ENCODE measurements around the gene MRPL11.
"Not testable (repeated sequence)": the region's sequence is repeated elsewhere in the genome, so short reads cannot be mapped to it uniquely, and the experiment has no call there.

Gene MRPL11

GRCh38 chr11:66466225-66467033, 27.8 kb upstream of the MRPL11 start, which contains the start of gene PELI3:
Gene PELI3, plus strand, starts transcription at chr11:66466905. Its CDS starts 1,224 bp downstream, at chr11:66468129.
- TF ChIP-seq, protein P1, sequence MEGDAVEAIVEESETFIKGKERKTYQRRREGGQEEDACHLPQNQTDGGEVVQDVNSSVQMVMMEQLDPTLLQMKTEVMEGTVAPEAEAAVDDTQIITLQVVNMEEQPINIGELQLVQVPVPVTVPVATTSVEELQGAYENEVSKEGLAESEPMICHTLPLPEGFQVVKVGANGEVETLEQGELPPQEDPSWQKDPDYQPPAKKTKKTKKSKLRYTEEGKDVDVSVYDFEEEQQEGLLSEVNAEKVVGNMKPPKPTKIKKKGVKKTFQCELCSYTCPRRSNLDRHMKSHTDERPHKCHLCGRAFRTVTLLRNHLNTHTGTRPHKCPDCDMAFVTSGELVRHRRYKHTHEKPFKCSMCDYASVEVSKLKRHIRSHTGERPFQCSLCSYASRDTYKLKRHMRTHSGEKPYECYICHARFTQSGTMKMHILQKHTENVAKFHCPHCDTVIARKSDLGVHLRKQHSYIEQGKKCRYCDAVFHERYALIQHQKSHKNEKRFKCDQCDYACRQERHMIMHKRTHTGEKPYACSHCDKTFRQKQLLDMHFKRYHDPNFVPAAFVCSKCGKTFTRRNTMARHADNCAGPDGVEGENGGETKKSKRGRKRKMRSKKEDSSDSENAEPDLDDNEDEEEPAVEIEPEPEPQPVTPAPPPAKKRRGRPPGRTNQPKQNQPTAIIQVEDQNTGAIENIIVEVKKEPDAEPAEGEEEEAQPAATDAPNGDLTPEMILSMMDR (conservative IDR thresholded peaks at IDR 0.05; ENCODE audit: low read depth, low read length) = no peak
- peak within 1 kb of the TSS; percentile 70 for H3K4me3 ChIP-seq (ENCODE audit: low read length)
- DNase-seq (ENCODE audit: low read depth) = peak; percentile 52

GRCh38 chr11:66465373-66466224, 27.0 kb upstream of the MRPL11 start:
- TF ChIP-seq, protein P1 (conservative IDR thresholded peaks at IDR 0.05; ENCODE audit: low read depth, low read length) = no peak
- DNase-seq (ENCODE audit: low read depth) = no peak
- peak overlapping the region; percentile 70 for H3K4me3 ChIP-seq (ENCODE audit: low read length)

DNA sequence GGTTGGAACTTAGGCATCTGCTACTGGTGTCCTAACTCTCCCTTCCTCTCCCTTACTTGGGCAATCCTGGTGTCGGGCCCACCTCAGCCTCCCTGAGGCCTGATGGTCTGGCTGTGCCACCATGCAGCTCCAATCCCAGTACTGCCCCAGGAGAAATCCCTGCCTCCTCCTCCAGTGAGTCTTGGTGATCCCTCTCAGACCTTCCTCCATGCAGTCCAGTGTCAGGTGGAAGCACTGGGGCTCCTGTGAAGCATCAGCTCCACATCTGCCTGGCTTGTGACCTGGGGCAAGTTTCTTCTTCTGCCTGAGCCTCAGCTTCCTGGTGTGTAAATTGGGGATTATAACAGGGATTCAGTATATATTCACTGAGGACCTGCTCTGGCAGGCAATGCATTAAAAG, 26.3 kb upstream of the MRPL11 start:
- TF ChIP-seq, protein P1 (conservative IDR thresholded peaks at IDR 0.05; ENCODE audit: low read depth, low read length) = no peak
- no peak overlapping the region for H3K4me3 ChIP-seq (ENCODE audit: low read length)
- no peak for DNase-seq (ENCODE audit: low read depth)

DNA sequence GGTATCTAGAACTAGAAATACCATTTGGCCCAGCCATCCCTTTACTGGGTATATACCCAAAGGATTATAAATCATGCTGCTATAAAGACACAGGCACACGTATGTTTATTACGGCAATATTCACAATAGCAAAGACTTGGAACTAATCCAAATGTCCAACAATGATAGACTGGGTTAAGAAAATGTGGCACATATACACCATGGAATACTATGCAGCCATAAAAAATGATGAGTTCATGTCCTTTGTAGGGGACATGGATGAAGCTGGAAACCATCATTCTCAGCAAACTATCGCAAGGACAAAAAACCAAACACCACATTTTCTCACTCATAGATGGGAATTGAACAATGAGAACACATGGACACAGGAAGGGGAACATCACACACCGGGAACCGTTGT, 25.5 kb upstream of the MRPL11 start:
- not testable (repeated sequence) for DNase-seq (ENCODE audit: low read depth); H3K4me3 ChIP-seq (ENCODE audit: low read length)

DNA sequence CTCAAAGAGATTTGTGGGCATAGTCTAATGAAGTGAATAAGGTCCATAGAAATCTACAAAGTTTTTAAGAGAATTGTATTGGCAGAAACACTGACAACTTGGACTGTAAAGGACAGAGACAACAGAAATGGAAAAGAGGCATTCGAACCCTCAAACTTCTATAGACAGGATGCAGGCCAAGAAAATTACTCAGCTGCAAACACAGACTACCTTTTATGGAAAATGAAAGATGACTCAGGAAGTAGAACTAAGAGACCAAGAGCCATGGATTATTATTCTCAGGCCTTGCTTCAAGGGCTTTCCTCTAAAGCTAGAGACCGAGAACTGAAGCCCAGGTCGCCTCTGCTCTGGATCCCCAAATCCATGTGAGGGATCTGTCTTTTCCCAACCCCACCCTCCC, 24.3 kb upstream of the MRPL11 start:
- TF ChIP-seq, protein P1 (conservative IDR thresholded peaks at IDR 0.05; ENCODE audit: low read depth, low read length) = no peak
- no peak for DNase-seq (ENCODE audit: low read depth)
- H3K4me3 ChIP-seq (ENCODE audit: low read length) = no peak overlapping the region

DNA sequence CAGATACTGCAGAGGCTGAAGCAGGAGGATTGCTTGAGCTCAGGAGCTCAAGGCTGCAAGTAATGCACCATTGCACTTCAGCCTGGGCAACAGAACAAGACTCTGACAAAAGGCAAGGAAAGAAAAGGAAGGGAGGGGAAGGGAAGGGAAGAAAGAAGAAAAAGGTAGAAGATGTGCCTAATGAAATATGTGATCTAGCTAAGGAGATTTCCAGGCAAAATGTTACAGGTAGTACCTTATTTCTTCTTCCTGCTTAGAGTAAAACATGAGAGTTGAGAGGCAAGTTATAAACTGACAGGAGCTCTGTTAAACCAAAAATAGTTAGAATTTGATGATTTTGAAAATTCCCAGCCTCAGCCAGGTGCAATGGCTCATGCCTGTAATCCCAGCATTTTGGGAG, 23.4 kb upstream of the MRPL11 start:
- H3K4me3 ChIP-seq (ENCODE audit: low read length) = no peak overlapping the region
- DNase-seq (ENCODE audit: low read depth) = no peak
- TF ChIP-seq, protein P1 (conservative IDR thresholded peaks at IDR 0.05; ENCODE audit: low read depth, low read length) = no peak

DNA sequence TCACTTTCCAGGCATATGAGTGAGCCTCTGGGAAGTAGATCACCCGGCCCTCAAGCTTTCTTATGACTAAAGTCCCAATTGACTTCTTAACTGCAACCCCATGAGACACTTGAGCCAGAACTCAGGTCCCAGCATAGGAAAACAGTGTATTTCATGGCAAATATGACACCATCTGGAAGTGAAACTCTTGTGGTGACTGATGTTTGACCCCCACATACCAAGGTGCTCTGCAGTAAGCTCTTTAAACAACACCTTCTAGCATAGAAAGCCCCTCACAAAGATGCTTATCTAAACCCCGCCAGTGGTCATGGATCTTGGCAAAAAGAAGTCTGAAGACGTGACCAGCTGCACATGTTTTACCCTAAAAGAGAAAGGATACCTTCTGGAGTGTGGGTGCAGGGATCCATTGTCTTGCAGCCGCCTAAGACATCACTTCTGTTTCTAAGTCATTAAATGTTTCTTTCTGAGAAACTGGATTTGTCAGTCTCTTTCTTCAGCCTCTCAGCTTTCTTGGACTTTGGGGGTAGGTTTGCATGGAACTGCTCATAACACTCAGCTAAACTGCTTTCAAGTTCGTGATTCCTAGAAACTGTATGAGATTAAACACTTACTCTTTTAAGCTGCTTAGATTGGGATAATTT, 20.6 kb upstream of the MRPL11 start:
- TF ChIP-seq, protein P1 (conservative IDR thresholded peaks at IDR 0.05; ENCODE audit: low read depth, low read length) = no peak
- DNase-seq (ENCODE audit: low read depth) = no peak
- no peak overlapping the region for H3K4me3 ChIP-seq (ENCODE audit: low read length)
